Naive B cell (primary cell): ENCODE results near the gene DEPP1. TPM values are rescaled to one million over a fixed set of nuclear protein-coding genes. Genes with fewer than 3 reads are reported as not detected.

Experiments used
- ATAC-seq, 2 donors: fragments of 150-1000 bp; cut with Tn5 transposase; 2 replicates each; pipeline ENCODE4 v1.10.0; 2021; ENCODE audit warnings: low read depth in 2 of 2, mild to moderate bottlenecking in 2 of 2, moderate library complexity in 2 of 2
- DNase-seq: peaks from one replicate; pipeline ENCODE4 v3.0.0; 2022
- H3K27ac Mint-ChIP-seq, 6 donors: one replicate each; pipeline ENCODE4 v1.8.0; 2020 to 2022; ENCODE audit warnings: mild to moderate bottlenecking in 6 of 6, mixed read lengths in 6 of 6, moderate library complexity in 5 of 6, inconsistent platforms in 2 of 6
- H3K27me3 Mint-ChIP-seq, 3 donors: one replicate each; pipeline ENCODE4 v1.8.0; 2021 to 2022; ENCODE audit warnings: mixed read lengths in 3 of 3, mild to moderate bottlenecking in 1 of 3
- H3K36me3 Mint-ChIP-seq, 2 donors: one replicate each; pipeline ENCODE4 v1.8.0; 2020 to 2022; ENCODE audit warnings: mixed read lengths in 2 of 2, inconsistent platforms in 1 of 2, mild to moderate bottlenecking in 1 of 2
- H3K4me1 Mint-ChIP-seq, 3 donors: one replicate each; pipeline ENCODE4 v1.8.0; 2020 to 2022; ENCODE audit warnings: mixed read lengths in 3 of 3, inconsistent platforms in 1 of 3, mild to moderate bottlenecking in 1 of 3, moderate library complexity in 1 of 3
- H3K4me3 Mint-ChIP-seq, 8 donors: one replicate each; pipeline ENCODE4 v1.8.0; 2020 to 2022; ENCODE audit warnings: mild to moderate bottlenecking in 8 of 8, mixed read lengths in 8 of 8, moderate library complexity in 8 of 8, inconsistent platforms in 2 of 8
- H3K9me3 Mint-ChIP-seq, 7 donors: one replicate each; pipeline ENCODE4 v1.8.0; 2020 to 2022; ENCODE audit warnings: mixed read lengths in 7 of 7, mild to moderate bottlenecking in 5 of 7, inconsistent platforms in 2 of 7, moderate library complexity in 1 of 7
- polyA plus RNA-seq, 6 donors: library from polyadenylated mRNA; unstranded; fragments of 300-500 nt; fragmentation: Illumina TruSeq; gene quantifications; one replicate each; pipeline ENCODE4 v1.2.3, GENCODE V29; 2021; ENCODE audit warnings: low read depth in 6 of 6

Gene DEPP1
- polyA plus RNA-seq, 6 donors from 2014 or later, result not detected

- ATAC-seq, result no peak
- Mint-ChIP-seq H3K4me3 (peak overlapping the region; percentile 81 to 93 (median 90)), H3K9me3 (peaks cover 0 to 4% (median 0%) of the 10 kb centered on the region in 7 donors), H3K4me1 (peaks cover 34 to 59% (median 39%) of the 10 kb centered on the region in 3 donors), H3K27ac (peak overlapping the region in 4 of 6 donors; percentile 54 to 92 (median 80)), H3K36me3 (peaks cover 8 to 10% of the 10 kb centered on the region in 2 donors), H3K27me3 (peaks cover 0 to 11% (median 9%) of the 10 kb centered on the region in 3 donors)
- no peak for DNase-seq
Measured at GRCh38 chr10:44958196-44958897, 20.3 kb downstream of the DEPP1 start.

- Mint-ChIP-seq H3K4me3 (peak overlapping the region in 3 of 8 donors; percentile 8 to 86 (median 16)), H3K27me3 (no peaks in the 10 kb centered on the region), H3K4me1 (peaks cover 24 to 47% (median 27%) of the 10 kb centered on the region in 3 donors), H3K36me3 (peaks cover 8 to 10% of the 10 kb centered on the region in 2 donors), H3K9me3 (peaks cover 0 to 4% (median 0%) of the 10 kb centered on the region in 7 donors), H3K27ac (peak overlapping the region in 1 of 6 donors; percentile 52)
- DNase-seq (no peak), ATAC-seq (no peak)
Measured at GRCh38 chr10:44956717-44957706, 21.6 kb downstream of the DEPP1 start.

GRCh38 chr10:44956226-44956625 lies 22.4 kb downstream of the DEPP1 start:
- no peaks in the 10 kb centered on the region for H3K27me3 Mint-ChIP-seq
- H3K9me3 Mint-ChIP-seq, result peaks cover 0 to 4% (median 0%) of the 10 kb centered on the region in 7 donors
- peaks cover 8 to 10% of the 10 kb centered on the region in 2 donors for H3K36me3 Mint-ChIP-seq
- ATAC-seq, result no peak
- peaks cover 24 to 47% (median 26%) of the 10 kb centered on the region in 3 donors for H3K4me1 Mint-ChIP-seq
- H3K27ac Mint-ChIP-seq, result peak overlapping the region in 2 of 6 donors; percentile 6 to 42
- DNase-seq, result no peak
- peak overlapping the region in 1 of 8 donors; percentile 77 for H3K4me3 Mint-ChIP-seq

DNA sequence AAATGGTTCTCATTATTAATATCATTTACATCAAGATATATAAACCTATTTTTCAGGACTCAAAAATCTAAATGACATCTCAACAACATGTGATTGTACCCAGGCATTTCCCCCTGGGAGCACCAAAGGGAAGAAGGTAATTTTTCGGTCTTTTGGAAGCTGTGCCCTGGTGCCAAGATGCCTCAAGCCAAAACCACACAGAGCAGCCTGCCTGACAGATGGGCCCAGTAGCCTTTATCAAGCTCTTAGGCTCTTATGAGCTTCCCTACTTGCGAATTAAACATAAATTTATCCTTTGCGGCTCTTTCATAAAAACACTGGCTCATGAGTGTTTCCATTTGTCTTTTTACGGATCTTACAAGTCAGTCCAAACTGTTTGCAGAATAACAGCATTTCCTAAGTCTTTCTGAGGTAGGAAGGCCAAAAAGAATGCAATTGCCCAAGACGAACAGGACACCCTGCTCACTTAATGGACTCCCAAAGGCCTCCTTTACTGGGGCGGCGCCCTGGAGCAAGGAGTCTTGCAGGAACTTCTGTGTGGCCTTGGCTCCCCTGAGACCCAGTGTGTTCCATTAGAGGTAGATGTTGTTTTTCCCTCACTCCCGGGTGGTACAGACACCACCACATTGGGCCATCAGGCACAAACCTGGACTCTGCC lies 23.1 kb downstream of the DEPP1 start:
- H3K36me3 Mint-ChIP-seq, result peaks cover 8 to 10% of the 10 kb centered on the region in 2 donors
- H3K27ac Mint-ChIP-seq, result peak overlapping the region in 1 of 6 donors; percentile 6
- H3K4me3 Mint-ChIP-seq, result peak overlapping the region in 1 of 8 donors; percentile 77
- ATAC-seq (no peak), DNase-seq (no peak)
- peaks cover 0 to 4% (median 0%) of the 10 kb centered on the region in 7 donors for H3K9me3 Mint-ChIP-seq
- peaks cover 22 to 45% (median 27%) of the 10 kb centered on the region in 3 donors for H3K4me1 Mint-ChIP-seq
- H3K27me3 Mint-ChIP-seq, result no peaks in the 10 kb centered on the region

DNA sequence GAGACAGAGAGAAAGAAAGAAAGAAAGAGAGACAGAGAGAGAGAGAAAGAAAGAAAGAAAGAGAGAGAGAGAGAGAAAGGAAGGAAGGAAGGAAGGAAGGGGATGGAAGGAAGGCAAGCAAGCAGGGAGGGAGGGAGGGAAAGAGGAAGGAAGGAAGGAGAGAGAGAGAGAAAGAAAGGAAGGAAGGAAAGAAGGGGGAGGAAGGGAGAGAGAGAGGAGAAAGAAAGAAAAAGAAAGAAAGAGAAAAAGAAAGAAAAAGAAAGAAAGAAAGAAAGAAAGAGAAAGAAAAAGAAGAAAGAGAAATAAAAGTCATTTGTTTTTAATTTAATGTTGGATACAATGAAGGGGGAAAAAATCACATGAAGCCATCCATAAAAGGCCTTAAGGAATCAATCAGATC lies 23.6 kb downstream of the DEPP1 start:
- ATAC-seq (no peak), DNase-seq (no peak)
- peak overlapping the region in 2 of 8 donors; percentile 44 to 47 for H3K4me3 Mint-ChIP-seq
- no peaks in the 10 kb centered on the region for H3K27me3 Mint-ChIP-seq
- peak overlapping the region in 1 of 6 donors; percentile 2 for H3K27ac Mint-ChIP-seq
- peaks cover 8 to 10% of the 10 kb centered on the region in 2 donors for H3K36me3 Mint-ChIP-seq
- H3K9me3 Mint-ChIP-seq, result peaks cover 0 to 4% (median 0%) of the 10 kb centered on the region in 7 donors
- peaks cover 26 to 48% (median 27%) of the 10 kb centered on the region in 3 donors for H3K4me1 Mint-ChIP-seq

- peaks cover 35 to 56% (median 35%) of the 10 kb centered on the region in 3 donors for H3K4me1 Mint-ChIP-seq
- no peak overlapping the region for H3K27ac Mint-ChIP-seq
- DNase-seq (no peak), ATAC-seq (no peak)
- peak overlapping the region in 1 of 8 donors; percentile 44 for H3K4me3 Mint-ChIP-seq
- H3K9me3 Mint-ChIP-seq, result peaks cover 0 to 4% (median 0%) of the 10 kb centered on the region in 7 donors
- H3K36me3 Mint-ChIP-seq, result peaks cover 8 to 10% of the 10 kb centered on the region in 2 donors
- no peaks in the 10 kb centered on the region for H3K27me3 Mint-ChIP-seq
Measured at GRCh38 chr10:44954042-44954441, 24.6 kb downstream of the DEPP1 start.

DNA sequence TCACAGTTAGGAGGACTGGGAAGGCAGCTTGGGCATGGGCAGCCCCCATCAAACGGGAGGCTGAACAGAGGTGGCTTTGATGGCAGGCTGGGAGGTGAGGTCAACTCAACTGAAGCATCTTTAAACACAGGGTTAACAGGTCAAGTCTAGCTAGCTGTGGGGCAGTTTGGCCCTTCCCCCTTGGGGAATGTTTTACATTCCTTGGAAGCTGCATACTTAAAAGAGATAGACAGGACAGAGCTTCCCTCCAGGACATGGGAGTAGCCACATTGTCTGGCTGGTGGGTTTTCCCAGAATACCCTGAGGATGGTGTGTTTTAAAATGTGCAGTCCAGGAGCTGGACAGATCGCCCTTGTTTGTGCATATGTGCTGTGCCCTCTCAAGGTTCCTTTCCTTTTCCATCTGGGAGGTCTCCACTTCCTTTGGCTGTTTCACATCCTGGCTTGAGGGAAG lies 25.8 kb downstream of the DEPP1 start:
- H3K9me3 Mint-ChIP-seq, result peaks cover 0 to 4% (median 0%) of the 10 kb centered on the region in 7 donors
- H3K27me3 Mint-ChIP-seq, result no peaks in the 10 kb centered on the region
- peaks cover 8 to 10% of the 10 kb centered on the region in 2 donors for H3K36me3 Mint-ChIP-seq
- H3K27ac Mint-ChIP-seq, result no peak overlapping the region
- DNase-seq, result no peak
- H3K4me1 Mint-ChIP-seq, result peaks cover 36 to 56% (median 39%) of the 10 kb centered on the region in 3 donors
- no peak overlapping the region for H3K4me3 Mint-ChIP-seq
- ATAC-seq, result no peak

DNA sequence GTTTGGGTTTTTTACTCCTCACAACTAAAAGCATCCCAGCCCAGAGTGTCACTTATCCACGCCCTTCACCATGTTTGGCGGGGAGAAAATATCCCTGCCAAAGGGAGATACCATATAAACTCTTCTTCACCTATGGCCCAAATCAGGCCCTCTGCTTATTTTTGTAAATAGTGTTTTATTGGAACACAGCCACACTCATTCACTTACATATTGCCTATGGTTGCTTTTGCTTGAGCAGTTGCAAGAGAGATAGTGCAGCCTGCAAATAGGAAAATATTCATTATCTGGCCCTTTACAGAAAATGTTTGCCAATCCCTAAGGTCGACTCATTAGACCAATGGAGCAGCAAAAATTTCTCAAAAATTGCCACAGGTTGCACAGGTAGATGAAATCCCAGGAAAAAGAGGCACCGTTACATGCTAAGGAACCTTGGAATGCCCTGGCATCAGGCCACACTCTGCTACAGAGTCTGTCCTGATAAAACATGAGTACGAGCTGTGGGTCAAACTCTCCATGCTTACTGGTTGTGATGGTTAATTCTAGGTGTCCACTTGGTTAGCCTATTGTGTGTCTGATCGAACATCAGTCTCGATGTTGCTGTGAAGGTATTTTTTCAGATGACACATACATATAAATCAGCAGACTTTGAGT lies 26.9 kb downstream of the DEPP1 start:
- DNase-seq, result no peak
- no peak overlapping the region for H3K4me3 Mint-ChIP-seq
- no peak for ATAC-seq
- peaks cover 38 to 52% (median 45%) of the 10 kb centered on the region in 3 donors for H3K4me1 Mint-ChIP-seq
- H3K27me3 Mint-ChIP-seq, result no peaks in the 10 kb centered on the region
- no peak overlapping the region for H3K27ac Mint-ChIP-seq
- H3K9me3 Mint-ChIP-seq, result peaks cover 0 to 4% (median 0%) of the 10 kb centered on the region in 7 donors
- peaks cover 8 to 9% of the 10 kb centered on the region in 2 donors for H3K36me3 Mint-ChIP-seq

- peaks cover 0 to 5% (median under 1%) of the 10 kb centered on the region in 7 donors for H3K9me3 Mint-ChIP-seq
- DNase-seq (no peak), ATAC-seq (no peak)
- peaks cover 0 to 1% of the 10 kb centered on the region in 2 donors for H3K36me3 Mint-ChIP-seq
- no peaks in the 10 kb centered on the region for H3K27me3 Mint-ChIP-seq
- peaks cover 43 to 54% (median 49%) of the 10 kb centered on the region in 3 donors for H3K4me1 Mint-ChIP-seq
- H3K27ac Mint-ChIP-seq, result no peak overlapping the region
- peak overlapping the region in 2 of 8 donors; percentile 22 to 65 for H3K4me3 Mint-ChIP-seq
Measured at GRCh38 chr10:44950326-44951225, 28.0 kb downstream of the DEPP1 start.

GRCh38 chr10:44949915-44950314 lies 28.7 kb downstream of the DEPP1 start:
- ATAC-seq, result no peak
- peak overlapping the region in 2 of 6 donors; percentile 50 to 89 for H3K27ac Mint-ChIP-seq
- H3K9me3 Mint-ChIP-seq, result peaks cover 3 to 12% (median 5%) of the 10 kb centered on the region in 7 donors
- peak overlapping the region in 1 of 8 donors; percentile 6 for H3K4me3 Mint-ChIP-seq
- peaks cover 5 to 6% of the 10 kb centered on the region in 2 donors for H3K36me3 Mint-ChIP-seq
- H3K4me1 Mint-ChIP-seq, result peaks cover 42 to 54% (median 47%) of the 10 kb centered on the region in 3 donors
- H3K27me3 Mint-ChIP-seq, result no peaks in the 10 kb centered on the region
- no peak for DNase-seq

DNA sequence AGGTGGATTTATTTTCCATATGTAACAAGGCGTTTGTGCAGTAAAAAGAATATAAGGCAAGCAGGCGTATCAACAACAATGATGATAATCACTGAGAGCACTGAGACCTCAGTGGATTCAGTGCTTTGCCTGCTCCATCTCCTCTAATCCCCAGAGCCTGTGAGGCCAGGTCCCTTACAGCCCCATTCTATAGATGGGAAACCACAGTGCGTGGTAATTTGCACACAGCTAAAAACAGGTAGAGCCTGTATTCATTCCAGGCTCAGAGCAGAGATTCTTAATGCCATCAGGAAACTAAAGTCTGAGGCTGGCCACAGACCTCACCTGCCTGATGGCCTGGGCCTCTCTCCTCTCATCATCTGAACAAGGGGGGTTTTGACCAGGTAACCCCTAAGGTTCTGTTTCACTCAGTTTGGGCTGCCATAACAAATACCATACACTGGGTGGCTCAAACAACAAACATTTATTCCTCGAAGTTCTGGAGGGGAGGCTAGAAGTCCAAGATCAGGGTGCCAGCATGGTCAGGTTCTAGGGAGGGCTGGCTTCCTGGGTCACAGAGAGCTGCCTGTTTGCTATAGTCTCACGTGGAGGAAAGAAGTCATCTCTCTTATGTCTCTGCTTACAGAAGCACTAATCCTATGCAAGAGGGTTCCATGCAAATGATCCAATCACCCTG lies 29.3 kb downstream of the DEPP1 start:
- Mint-ChIP-seq H3K4me1 (peaks cover 39 to 51% (median 42%) of the 10 kb centered on the region in 3 donors), H3K4me3 (peak overlapping the region in 3 of 8 donors; percentile 10 to 82 (median 63)), H3K36me3 (peaks cover 5 to 13% of the 10 kb centered on the region in 2 donors), H3K27me3 (no peaks in the 10 kb centered on the region), H3K9me3 (peaks cover 5 to 19% (median 11%) of the 10 kb centered on the region in 7 donors), H3K27ac (peak overlapping the region in 3 of 6 donors; percentile 50 to 89 (median 82))
- ATAC-seq (no peak), DNase-seq (no peak)
